HepG2 (cell line): Measurements from ENCODE around the gene MORC3.

Experiments used
- CC2D1A ChIP-seq: sonication (generic); formaldehyde crosslinking; IDR thresholded peaks from 2 replicates; pipeline ENCODE4 v1.8.1; 2023; ENCODE audit warnings: mild to moderate bottlenecking, missing genetic modification reagents
- CTCF ChIP-seq: sonication (generic); formaldehyde crosslinking; IDR thresholded peaks from 2 replicates; pipeline ENCODE4 v1.5.0; 2020; ENCODE audit warnings: mild to moderate bottlenecking, missing genetic modification reagents, moderate library complexity
- NR2C2 ChIP-seq: sonication (generic); formaldehyde crosslinking; IDR thresholded peaks from 2 replicates; pipeline ENCODE4 v1.4.0; 2020; ENCODE audit warnings: missing genetic modification reagents, mild to moderate bottlenecking, moderate library complexity, borderline replicate concordance
- SP1 ChIP-seq, 2 experiments: fragments of 450-650 bp in 1 of 2; sonication (generic) in 1 of 2; formaldehyde crosslinking in 1 of 2; IDR thresholded peaks; 2 replicates each; pipeline versions ENCODE4 v1.4.0 to v1.6.1; 2016 to 2020; ENCODE audit warnings: missing genetic modification reagents in 1 of 2
- ZNF280B ChIP-seq: sonication (generic); formaldehyde crosslinking; IDR thresholded peaks from 2 replicates; pipeline ENCODE4 v1.5.0; 2020; ENCODE audit warnings: missing genetic modification reagents, mild to moderate bottlenecking, borderline replicate concordance
- ZNF292 ChIP-seq: sonication (generic); formaldehyde crosslinking; IDR thresholded peaks from 2 replicates; pipeline ENCODE4 v1.8.1; 2022; ENCODE audit warnings: mild to moderate bottlenecking, low read depth, missing genetic modification reagents, borderline replicate concordance

GRCh38 chr21:36381841-36382589 is 62.0 kb downstream of the MORC3 start:
- TF ChIP-seq ZNF292 (CRISPR knock-in tag) (no peak), CTCF (CRISPR knock-in tag) (no peak), SP1 (IDR thresholded peaks at IDR 0.05) (no peak), SP1 (CRISPR knock-in tag; IDR thresholded peaks at IDR 0.05) (no peak), CC2D1A (CRISPR knock-in tag) (no peak), NR2C2 (no peak), ZNF280B (CRISPR knock-in tag) (no peak)
